Stimulated activated CD8-positive, alpha-beta memory T cell treated with anti-CD3 and anti-CD28 coated beads, Interleukin-4, amount 100 ng/mL, for 4 hours (primary cell): Measurements from ENCODE around the gene CYTH1.
"Not testable (repeated sequence)": the region's sequence is repeated elsewhere in the genome, so short reads cannot be mapped to it uniquely, and the experiment has no call there.

ENCODE experiments used
- DNase-seq, 2 donors: peaks; one replicate each; pipeline ENCODE4 v3.0.0-alpha.2; 2020; ENCODE audit warnings: low read depth in 2 of 2, low spot score in 1 of 2

The CYTH1 gene

DNA sequence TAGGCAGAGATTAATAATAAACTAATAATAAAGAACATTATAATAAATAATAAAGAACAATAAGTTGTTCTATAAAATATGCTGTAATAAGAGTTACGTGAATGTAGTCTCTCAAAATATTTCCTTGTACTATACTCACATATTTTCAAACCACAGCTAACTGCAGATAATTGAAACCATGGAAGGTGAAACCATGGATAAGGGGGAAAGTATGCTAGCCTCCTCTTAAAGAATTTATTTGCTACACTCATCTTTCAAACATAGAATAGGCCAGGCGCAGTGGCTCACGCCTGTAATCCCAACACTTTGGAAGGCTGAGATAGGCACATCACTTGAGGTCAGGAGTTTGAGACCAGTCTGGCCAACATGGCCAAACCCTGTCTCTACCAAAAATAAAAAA is 18.5 kb downstream of the CYTH1 start:
- no peak for DNase-seq

DNA sequence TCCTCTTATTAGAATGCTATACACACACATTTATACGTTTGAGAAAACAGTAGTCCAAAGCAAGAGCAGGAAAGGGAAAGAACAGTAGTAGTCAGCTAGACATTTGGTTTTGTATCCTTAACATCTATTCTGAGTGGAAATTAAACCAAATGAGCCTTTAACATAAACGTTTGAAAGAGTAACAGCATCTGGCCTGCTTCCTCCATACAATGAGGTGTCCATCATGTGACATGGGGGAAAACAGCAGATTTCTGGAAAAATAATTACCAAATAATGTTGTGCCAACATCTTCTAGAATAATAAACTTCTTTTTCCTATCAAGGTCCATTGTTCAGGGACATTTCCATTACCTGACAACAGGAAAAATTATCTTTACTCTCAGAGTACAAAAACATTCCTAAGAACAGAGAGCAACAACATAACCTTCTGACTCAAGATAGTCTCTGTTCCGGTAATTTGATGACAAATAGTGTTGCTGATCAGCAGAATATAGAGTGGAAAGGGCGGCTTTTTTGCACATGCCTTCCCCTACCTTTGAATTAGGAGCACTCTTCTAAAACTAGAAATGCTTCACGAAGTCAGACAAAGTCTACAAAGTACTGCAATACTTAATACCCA is 20.2 kb downstream of the CYTH1 start:
- DNase-seq: no peak

DNA sequence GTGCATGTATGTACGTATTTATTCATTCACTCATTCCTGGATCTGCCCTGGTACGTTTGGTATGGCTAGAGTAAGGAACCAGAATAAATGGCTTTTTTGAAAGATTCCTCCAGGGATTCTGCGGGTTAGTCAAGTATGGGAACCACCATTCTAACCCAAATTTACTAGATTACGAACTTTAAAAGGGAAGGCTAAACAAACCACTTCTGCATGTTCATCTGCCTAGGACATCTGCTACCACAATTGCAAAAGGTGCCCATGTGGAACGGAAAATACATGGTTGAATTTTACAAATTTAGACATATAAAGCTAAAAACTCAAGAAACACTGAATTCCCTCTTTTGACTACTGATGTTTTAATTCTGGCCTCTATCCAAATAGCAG is 22.1 kb downstream of the CYTH1 start:
- DNase-seq: no peak

DNA sequence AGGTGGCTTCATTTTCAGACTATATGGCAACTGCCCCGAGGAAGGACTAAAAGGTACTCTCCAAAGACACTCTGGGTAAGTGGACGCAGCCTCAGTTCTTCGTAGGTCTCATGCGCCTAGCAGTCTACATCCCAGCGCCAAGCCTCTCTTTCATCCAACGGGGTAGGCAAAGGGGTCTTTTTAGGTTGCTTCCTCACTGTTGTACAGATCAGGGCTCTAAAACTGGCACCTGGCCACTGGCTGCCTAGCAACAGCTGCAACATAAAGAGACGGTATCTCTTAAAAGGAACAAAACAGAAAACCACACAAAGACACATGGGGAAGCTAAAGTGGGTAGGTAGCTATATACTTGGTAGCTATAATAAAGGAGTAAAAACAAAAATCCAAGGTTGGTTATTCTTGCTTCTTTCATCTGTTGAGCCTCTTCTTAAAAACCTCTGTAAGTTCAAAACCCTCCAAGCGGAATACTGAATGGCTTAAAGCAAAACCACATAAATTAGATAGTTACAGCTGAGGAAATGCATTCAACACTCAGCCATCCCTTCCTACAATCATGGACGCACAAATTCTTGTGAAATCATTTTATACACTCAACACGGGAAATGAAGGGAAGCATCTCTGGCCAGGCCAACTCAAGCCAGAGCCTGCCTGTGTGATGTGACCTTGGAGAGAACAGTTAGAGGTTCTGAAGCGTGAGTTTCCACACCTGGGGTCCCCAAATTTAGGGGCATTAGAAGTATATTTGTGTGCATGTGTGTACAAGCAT is 22.7 kb downstream of the CYTH1 start:
- DNase-seq: peak in 1 of 2 donors; percentile 35

DNA sequence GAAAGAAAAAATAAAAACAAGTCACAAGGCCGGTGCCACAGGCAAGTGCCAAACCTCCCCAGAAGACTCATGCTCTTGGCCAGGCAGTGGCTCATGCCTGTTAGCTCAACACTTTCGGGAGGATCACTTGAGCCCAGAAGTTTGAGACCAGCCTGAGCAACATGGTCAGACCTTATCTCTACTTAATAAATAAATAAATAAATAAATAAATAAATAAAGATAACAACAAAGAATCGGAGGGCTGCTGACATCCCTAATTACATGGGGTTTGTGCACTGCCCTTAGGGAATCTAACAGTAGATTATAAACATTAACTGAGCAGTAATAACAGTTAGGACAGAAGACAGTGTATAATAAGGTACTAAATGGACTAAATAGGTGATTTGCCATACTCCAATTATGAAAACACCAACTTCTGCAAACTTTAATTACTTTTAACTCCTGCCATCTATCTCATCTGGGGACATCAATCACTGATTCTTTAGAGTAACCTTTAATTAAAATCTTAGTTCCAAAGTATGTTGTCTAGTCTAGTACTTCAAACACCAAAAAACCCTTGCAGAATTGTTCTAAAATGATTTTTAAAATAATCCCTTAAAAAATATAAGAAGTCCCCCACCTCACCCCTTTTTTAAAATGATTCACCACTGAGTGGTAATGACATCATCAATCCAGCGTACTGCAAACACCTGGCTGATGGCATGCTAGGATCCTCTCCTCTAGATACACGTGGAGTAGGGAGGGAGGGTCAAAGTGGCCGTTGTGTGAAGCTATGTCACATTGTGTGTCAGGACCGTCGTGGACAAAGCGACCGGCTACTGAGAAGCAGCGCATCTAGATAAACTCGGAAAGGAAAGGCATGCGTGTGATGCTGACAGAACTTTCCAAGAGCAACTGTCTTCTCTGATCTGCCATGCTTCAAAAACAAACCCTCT is 28.5 kb downstream of the CYTH1 start:
- DNase-seq: no peak

DNA sequence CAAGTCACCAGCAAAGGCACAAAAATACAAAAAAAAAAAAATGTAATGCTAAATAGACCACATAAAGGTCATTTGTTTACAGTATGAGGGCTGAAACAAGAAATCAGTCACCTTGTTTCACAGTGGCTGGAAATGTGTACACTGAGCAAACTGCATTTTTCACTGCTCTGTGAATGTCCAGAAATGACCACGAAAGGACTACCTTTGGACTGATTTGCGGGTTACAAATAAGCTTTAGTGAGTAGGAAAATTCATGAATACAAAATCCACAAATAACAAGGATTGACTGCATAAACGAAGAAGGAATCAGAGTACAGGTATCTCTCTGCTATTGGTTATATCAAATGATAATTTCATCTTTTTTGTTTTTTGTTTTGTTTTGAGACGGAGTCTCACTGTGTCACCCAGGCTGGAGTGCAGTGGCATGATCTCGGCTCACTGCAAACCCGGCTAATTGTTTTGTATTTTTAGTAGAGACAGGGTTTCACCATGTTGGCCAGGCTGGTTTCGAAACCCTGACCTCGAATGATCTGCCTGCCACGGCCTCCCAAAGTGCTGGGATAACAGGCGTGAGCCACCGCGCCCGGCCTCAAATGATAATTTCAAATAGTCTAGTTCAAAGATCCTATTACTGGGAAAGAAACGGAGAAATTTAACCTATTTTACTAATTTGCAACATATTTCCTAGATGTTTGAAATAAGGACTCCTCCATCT is 30.5 kb downstream of the CYTH1 start:
- no peak for DNase-seq

DNA sequence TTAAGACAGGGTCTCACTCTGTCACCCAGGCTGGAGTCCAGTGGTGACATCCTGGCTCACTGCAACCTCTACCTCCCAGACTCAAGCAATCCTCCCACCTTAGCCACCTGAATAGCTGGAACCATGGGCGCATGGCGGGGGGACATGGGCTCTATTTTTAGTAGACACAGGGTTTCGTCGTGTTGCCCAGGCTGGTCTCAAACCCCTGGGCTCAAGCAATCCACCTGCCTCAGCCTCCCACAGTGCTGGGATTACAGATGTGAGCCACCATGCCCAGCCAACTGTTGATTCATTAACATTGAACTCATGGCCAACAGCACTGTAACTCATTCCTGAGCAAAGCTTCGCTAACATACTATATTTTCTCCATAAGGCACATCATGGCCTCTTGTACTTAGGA is 31.1 kb downstream of the CYTH1 start:
- DNase-seq: not testable (repeated sequence)

DNA sequence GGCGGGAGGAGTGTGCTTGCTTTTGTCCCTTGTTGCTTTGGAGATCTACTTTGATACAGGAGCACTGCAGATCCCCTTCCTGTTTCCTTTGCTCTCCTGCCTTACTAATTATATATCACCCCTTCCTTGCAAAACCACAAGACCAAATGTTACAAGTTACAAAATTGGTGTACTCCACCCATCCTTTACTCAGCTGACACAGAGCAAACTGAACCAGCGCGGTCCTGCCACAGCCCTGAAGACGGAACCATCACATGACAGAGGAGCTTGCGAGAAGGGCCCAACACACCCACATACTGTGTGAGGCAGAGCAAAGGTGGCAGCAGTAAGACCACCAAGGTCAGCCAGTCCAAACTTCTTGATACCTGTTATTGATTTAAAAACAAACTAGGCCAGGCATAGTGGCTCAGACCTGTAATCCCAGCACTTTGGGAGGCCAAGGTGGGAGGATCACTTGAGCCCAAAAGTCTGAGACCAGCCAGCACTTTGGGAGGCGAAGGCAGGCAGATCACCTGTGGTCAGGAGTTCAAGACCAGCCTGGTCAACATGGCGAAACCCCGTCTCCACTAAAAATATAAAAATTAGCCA is 33.2 kb downstream of the CYTH1 start:
- peak; percentile 41 to 65 for DNase-seq

DNA sequence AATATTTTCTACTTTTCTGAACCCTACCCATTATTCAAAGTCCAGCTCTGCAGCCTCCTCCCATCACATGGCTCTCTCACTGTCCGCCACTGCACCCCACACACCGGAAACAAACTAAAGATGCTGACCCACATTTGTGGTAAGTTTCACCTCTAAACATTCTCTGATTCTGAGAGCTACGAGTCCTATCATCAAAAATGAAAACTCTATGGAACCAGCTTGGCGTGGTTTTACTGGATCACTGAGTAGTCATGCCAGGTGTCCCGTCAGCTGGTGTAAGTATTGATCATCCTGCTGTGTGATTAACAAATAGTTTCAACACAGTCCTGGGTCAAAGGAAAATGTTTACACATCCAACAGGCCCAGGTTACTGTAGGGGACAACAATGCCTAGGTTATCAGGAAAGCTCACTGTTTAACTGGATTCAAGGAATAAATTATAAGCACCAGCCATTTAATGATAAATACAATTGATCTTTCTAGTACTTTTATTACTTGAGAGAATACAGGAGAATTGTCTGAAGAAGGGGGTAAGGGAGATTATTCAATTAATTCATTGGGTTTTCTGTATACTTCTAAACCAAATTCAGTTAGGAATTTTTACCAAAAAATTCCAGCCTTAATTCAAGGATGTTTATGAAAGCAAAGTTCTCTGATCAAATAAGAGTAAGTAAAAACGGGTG is 33.9 kb downstream of the CYTH1 start:
- DNase-seq: no peak

DNA sequence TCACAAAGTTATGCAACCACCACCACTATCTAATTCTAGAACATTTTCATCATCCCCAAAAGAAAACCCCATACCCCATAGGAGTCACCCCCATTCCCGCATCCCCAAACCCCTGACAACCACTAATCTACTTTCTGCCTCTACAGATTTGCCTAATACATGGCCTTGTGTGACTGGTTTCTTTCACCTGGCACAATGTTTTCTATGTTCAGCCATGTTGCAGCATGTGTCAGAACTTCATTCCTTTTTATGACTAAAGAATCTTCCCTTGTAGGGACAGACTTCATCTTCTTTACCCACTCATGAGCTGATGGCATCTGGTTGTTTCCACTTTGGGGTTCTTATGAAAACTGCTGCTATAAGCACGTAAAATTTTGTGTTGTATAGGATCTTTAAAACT is 34.6 kb downstream of the CYTH1 start:
- no peak for DNase-seq

DNA sequence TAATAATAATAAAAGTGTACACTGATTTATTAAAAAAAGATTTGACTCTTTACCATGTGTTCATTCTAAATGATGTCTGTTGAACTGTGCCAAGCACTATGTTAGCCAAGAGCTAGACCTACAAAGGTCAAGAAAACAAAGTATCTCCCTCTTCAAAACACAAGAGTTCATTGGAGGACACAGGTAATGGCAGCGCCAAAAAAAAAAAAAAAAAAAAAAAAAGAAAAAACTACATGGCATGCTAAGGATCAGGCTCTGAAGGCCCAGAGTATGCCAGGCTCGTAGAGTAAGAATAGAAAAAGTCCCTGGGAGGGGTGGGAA is 35.2 kb downstream of the CYTH1 start:
- no peak for DNase-seq

DNA sequence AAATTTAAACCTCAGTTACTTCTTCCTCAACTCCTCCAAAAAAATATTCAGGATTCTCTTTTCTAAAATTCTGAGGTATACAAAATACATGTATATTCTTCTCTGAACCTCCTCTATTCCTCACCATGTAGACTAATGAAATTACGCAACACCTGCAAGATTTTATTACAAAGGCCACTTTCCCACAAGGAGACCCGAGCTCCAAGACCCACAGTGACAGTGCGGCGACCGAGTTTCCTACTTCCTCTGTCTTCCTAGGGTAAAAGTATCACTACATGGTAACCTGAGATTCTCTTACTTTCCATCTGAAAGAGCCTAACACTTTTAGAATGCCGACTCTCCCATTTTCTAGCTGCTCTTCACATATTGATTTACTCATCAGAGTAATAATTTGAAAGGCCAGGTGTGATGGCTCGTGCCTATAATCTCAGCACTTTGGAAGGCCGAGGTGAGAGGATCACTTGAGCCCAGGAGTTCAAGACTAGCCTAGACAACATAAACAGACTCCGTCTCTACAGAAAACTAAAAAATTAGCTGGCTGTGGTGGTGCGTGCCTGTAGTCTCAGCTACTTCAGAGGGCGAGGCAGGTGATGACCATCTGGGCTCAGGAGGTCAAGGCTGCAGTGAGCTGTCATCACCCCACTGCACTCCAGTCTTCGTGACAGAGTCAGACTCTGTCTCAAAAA is 35.7 kb downstream of the CYTH1 start:
- DNase-seq: no peak

DNA sequence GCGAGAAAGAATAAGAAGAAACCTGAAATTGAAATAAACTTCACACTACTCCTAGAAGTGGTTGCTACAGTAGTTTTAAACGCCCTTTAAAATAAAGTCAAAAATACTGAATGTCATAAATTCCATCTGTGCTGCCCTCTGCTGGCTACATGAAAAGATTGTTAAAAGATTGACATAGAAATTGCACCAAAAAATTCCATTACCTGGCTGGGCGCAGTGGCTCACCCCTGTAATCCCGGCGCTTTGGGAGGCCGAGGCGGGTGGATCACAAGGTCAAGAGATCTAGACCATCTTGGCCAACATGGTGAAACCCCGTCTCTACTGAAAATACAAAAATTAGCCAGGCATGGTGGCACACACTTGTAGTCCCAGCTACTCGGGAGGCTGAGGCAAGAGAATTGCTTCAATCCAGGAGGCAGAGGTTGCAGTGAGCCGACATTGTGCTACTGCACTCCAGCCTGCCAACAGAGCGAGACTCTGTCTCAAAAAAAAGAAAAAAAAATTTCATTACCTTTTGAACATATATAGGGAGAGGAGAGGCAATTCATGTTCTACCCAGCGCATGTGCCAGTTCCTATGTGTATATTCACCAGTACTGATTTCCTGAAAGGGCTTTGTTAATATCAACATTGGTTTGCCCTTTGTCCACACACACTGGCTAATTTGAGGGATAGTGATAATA is 36.5 kb downstream of the CYTH1 start:
- no peak for DNase-seq

DNA sequence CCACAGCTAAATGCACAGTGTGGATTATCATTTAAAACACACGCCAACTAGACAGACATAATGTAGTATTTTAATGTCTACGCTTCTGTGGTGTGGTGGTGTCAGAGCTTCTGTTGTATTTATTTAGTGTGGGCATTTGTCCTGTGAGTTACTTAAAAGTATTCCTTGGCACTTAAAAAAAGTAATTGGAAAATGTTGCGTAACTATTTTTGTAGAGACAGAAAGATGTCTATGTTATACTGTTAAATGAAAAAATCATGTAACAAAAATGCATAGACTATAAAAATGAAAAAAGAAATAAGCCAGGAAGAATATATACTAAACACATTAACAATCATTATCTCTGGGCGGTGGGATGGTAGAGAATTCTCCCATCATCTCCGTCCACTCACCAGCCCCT is 39.2 kb downstream of the CYTH1 start:
- no peak for DNase-seq

DNA sequence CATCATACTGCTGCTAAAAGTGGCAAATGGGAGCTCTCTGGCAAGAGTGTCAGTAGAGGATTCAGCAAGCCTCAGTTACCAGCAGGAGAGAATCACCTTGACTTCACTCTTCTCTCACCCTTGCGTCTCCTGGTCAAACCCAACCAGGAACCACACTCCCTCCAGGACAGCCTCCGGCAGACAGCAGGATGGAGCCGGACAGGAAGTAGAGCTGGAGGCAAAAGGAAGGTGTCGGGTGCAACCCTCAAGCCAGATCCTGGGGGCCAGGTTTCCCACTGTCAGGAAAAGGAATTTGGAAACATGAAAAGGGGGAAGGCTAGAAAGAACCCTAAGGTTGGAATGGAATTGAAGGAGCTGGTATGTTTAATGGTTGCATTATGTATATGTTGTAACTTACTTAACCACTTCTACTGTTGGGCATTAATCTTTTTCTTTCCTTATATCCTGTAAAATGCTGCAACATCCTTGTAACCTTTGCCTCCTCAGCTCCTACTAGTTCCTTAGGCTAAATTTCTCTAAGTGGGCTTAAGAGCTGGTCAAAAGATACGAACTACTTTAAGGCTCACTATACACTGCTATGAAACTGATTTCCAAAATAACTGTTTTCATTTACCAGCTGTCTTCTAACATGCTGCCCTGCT is 40.3 kb downstream of the CYTH1 start:
- no peak for DNase-seq

DNA sequence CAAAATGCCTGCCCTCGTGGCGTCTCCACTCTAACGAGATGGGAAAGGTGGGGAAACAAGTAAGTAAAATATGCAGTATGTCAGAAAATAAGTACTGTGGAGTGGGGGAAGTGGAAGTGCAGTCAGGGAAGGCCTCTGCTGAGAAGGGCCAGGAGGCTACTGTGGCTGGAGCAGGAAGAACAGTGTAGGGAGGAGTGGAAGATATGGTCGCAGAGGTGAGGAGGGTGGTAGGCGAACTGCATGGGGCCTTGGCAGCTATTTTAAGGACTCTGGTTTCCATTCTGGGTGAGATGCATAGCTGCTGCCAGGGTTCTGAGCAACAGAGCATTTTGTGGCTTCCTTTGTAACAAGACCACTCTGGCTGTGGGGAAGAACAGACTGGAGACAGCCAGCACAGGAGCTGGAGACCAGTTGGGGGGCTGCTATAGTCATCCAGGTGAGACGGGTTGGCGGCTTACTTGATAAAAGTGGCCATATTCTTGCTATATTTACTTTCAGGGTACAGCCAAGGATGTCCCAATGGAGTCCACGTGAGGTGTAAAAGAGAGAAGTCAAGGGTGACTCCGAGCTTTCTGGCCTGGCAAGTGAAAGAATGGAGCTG is 42.6 kb downstream of the CYTH1 start:
- DNase-seq: no peak

DNA sequence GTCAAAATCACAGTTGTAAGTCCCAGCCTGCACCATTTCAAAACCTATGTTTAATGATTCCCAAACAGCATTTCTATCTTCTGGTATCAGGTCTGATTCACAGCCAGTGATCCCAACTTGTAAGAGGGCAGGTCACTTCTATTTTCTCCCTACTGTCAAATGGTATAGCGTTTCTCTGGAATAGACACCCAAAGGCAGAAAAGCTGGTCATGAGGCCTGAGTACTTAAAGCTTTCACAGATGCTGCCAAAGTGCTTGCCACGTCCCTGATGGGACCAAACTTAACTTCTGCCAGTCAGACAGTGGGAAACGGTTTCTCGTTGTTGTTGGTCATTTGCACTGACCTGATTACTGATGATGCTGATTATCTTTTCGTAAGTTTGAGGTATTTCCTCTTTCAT is 43.4 kb downstream of the CYTH1 start:
- no peak for DNase-seq

DNA sequence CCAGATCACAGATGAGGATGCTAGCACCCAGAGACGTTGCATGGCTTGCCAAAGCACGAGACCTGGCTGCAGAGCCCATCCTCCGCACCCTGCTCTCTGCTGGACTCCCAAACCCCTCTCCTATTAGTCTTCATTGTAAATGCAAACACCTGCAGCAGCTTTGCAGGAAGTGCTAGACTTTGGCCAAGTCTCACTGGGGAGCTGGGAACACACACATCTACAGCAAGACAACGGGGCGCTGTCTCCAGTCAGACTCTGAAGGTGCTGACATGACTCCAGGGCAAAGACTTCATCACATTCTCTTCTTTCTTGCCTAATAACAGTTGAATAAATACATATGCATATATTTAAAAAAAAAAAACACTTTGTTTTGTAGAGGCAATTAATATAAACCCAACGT is 43.8 kb downstream of the CYTH1 start:
- no peak for DNase-seq

DNA sequence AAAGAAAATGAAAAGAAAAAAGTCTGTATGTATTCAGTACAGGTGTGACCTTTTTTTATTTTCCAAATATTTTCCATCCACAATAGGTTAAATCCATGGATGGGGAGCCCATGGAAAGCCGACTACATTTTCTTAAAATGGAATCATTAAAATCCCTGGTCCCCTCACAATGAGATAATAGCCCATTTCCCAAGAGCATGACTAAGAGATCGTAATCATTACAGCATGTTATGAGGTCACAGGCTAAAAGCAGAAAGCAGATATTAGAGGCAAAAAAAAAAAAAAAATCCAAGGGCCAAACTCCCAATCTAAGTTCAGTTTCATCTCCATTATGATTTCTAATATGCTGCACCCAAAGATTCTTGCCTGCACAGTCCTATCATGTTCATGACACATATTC is 44.7 kb downstream of the CYTH1 start:
- DNase-seq: no peak
